GM21515 (cell line): ENCODE data around the gene STUB1.

ENCODE experiments used
- ATAC-seq: cut with Tn5 transposase; IDR thresholded peaks from one replicate; pipeline ENCODE4 v1.9.1; 2021; ENCODE audit not compliant: unreplicated experiment

Gene STUB1

DNA sequence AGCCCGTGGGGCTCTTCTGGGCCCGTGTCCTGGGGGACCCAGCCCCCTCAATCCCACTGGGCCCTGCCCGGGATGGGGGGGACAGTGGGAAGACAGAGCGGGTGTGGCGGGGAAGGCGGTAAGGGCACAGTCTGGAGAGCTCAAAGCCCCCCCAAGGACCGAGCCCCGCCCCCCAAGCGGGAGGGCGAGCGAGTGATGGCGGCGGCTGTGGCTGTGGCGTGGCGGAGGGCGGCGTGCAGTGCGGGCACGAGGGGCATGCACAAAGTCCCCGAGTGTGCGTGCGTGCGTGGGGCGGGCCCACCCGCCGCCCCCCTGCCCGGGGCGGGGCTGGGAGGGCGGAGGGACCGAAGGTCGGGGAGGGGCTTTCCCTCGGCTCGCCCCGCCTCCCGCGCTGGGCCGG, 13.6 kb downstream of the STUB1 start:
- ATAC-seq = no peak

DNA sequence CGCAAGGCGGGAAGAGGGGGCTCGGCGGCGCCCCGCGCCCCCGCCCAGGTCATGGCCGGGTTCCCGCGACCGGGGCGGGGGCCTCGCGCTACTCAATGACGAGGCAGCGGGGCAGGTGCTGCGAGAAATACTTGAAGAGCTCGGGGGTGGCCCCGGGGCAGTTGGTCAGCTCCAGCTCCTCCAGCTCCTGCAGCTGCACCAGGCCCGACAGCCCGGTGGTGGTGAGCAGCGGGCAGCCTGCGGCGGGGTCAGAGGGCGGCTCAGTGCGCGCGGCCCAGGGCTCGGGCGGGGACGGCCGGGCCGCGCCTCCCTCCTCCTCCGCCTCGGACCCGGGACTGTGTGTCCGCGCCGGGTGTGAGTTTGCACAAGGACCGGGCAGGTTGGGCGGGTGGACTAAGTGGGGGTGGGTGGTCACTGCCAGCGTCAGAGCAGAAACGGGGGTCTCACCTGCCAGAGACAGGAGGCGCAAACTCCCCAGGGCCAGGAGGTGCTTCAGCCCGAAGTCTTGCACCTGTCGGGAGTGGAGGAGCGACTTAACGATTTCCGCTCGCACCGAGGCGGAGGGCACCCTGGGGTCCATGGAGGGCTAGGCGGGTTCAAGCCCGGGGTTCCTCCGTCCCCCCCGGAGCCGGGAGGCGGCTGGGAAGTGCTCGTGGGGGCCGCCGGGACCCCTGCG, 14.1 kb downstream of the STUB1 start:
- ATAC-seq = no peak

- ATAC-seq = no peak
Measured at GRCh38 chr16:694863-695354, 14.7 kb downstream of the STUB1 start.

DNA sequence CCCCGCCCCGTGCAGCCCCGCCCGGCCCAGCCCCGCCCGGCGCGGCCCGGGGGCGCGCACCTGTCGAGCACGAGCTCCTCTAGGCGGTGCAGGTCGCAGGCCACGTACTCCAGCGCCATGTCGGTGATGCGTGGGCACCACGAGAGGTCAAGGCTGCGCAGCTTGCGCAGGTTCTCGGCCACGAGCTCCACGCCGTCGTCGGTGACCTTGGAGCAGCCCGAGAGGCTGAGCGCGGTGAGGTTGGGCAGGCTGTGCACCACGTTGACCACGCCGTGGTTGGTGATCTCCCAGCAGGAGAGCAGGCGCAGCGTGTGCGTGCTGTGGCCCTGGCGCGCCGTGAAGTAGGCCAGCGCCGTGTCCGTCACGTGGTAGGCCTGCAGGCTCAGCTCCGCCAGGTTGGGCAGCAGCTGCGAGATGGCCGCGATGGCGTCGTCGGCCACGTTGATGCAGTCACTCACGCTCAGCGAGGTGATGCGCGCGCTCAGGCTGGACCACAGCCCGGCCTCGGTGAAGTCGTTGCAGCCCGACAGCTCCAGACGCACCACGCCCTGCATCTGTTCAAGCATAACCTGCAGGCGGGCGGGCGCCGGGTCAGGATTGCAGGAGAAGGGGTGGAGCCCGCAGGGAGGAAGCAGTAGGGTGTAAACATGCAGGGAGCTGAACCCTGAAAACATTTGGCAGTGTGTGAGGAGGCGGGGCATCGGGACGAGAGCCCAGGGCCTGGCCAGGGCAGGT, 15.3 kb downstream of the STUB1 start:
- ATAC-seq = no peak

DNA sequence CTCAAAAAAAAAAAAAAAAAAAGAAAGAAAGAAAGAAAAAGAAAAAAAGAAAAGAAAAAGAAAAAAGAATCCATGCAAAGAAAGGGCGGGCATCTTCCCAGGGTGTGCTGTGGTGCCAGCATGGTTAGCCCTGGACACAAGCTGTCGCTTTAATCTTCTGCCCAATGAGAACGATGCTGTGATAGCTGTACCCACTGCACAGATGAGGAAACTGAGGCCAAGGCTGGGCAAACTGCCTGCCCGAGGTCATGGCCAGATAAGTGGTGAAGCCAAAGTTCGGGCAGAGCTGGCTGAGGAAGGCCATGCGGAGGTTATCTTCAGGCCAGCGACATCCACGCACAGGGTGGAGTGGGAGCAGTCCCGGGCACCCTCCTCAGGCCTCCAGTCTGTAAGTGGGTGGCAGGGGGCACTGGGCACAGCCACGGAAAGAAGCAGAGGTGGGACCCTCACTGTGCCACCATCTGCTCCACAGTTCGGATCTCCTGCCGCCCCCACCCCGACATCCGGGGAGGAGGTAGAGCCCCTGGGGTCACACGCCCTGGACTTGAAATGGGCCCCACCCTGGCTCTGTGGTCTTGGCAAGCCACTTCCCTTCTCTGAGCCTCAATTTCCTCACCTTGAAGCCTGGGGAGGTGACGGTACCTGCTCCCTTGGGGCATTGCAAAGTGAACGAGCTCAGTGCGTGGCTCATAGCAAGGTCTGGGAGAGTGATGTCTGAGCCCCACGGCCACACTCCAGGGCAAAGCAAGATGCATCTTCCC, 18.9 kb downstream of the STUB1 start:
- no peak for ATAC-seq

DNA sequence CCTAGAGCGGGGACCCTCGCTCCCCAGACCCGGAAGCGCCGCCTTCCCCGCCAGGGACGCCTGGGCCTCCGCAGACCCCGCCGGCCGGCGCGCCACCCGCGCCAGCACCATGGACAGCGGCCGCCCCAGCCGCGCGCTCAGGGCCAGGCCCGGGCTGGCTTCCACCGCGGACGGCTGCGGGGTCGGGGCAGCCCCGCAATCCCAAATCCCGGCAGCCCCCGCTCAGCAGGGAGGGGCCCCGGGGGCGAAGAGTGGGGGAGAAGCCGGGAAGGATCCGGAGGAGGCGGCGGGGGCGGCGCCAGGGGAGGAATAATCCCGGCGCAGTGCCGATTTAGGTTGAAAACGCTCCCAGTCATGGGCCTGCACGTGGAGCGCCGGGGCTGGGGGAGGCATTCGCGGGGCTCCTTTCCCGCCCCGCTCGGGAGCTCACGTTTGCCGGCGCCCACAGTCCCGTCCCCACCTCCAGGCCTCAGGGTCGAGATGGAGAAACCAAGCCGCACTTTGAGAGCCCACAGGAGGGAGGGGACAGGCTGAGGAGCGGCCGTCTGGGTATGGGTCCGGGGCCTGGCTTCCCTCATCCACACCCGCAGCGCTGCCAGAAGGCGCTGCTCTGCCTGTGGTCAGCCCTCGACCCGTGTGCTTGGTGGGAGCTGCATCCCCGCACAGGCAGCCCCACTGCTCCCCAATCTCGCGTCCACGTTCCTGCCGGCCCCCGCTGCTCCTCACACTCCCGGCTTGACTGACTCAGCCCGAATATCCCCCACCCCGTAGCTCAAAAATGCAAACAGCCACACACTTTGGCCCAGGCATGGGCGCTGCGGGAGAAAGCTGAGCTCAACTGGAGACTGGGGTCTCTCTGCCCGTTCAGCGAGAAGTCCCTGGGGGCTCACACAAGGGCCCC, 20.7 kb downstream of the STUB1 start:
- ATAC-seq = no peak

DNA sequence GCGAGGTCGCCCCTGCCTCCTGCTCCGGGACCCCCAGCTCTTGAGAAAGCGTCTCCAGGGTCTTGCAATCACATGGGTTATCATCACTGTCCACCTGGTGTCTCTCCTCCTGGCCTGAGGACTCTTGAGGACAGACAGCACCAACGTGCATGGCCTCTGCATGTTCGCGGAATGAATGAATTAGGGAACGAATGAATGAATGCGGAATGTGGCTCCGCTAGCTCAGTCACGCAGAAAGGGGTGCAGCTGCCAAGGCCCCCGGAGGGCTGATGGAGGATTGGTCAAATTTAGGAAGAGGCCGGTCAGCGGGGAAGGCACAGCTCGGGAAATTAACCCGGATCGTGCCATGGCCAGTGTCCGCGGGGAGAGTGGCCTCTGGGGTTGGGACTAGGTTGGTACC, 22.1 kb downstream of the STUB1 start:
- ATAC-seq = no peak

DNA sequence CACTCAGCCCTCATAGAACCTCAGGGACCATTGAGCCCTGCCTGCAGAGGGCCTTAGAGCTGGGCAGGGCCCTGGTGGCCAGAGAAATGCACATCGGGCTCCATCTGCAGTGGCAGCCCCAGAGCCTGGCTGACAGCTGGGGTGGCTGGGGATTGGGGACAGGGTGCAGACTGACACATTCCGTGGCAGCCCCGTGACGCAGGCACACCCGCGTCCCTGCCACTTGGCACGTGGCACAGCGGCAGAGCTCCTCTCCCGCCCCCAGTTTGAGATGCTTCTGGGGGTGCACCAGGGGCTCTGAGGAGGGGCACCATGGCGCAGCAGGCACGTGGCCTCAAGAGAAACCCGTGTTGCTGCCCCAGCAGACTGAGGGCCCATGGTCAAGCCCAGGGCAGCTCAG, 23.2 kb downstream of the STUB1 start:
- no peak for ATAC-seq

GRCh38 chr16:704047-704446, 23.8 kb downstream of the STUB1 start:
- ATAC-seq = no peak

GRCh38 chr16:704552-705380, 24.6 kb downstream of the STUB1 start:
- no peak for ATAC-seq

GRCh38 chr16:705431-706188, 25.4 kb downstream of the STUB1 start, which contains the start of gene FBXL16:
TSS of gene FBXL16 (minus strand) at chr16:705801. CDS start at chr16:697405, 8,396 bp downstream.
- ATAC-seq = no peak

DNA sequence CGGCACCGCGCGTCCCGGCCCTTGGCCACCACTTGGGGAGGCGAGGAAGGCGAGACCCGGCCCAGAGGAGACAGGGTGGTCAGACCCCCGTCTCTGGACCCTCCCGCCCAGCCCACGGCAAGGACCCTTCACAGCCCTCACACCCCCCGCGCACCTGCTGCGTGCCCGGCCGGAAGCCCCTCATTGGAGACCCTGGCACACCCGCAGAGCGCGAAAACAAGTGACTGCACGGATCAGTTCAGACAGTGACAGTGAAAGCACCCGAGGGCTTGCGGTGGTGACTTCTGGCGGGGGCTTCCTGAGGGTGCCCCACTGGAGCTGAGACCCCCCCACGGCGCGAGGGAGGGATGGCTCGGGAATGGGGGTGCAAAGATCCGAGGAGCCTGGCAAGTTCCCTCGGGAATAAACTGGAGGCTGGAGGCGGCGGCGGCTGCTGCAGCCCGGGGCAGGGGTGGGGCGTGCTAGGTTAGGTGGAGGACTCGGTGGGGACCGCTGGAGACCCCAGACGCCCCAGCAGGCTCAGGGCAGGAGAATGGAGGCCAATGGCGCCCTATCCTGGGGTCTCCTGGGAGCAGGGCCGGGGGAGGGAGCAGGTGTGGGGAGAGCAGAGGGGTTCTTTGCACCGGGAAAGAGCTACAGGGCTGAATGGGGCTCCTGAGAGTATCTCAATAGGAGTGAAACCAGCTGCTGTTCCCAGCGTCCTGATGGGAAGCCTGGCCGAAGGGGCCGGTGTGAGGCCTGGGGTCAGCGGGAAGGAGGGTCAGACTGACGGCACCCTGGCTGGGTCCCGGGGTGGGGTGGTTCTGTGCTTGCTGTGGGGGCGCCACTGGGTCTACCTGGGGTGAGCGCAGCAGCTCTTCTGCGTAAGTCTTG, 26.2 kb downstream of the STUB1 start:
- ATAC-seq = no peak

DNA sequence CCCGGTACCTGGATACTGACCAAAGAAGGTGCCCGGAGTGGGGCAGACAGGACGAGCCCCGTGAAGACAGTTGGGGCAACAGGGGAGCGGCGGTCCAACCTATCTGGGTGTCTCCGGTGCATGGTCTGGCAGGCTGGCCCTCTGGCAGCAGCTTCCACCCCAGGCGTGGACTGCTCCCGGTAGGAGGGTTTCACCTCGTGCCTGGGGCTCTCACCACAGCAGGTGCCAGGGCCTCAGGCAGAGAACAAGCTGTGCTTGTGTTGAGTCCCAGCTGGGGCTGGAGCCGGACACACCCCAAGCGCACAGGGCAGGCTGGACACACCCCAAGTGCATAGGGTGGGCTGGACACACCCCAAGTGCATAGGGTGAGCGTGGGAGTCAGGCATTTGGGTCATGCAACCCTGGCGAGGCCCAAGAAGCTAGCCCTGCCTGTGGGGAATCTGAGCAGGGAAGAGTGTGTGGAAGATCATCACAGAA, 26.9 kb downstream of the STUB1 start:
- no peak for ATAC-seq

DNA sequence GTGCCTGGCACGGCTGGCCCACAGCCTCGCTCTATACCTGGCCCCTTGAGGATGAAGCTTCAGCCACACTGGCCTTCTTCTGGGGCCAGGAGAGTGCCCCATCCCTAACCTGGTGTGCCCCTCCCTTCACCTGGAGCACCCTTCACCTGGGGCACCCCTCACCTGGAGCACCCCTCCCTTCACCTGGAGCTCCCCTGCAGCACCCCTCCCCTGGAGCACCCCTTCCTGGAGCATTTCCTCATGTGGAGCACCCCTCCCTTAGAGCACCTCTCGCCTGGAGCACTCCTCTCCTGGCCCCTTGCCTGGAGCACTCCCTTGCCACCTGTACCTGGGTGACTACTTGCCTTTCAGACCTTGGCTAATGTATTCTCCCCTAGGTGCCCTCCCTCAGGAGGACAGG, 27.8 kb downstream of the STUB1 start:
- ATAC-seq = no peak

DNA sequence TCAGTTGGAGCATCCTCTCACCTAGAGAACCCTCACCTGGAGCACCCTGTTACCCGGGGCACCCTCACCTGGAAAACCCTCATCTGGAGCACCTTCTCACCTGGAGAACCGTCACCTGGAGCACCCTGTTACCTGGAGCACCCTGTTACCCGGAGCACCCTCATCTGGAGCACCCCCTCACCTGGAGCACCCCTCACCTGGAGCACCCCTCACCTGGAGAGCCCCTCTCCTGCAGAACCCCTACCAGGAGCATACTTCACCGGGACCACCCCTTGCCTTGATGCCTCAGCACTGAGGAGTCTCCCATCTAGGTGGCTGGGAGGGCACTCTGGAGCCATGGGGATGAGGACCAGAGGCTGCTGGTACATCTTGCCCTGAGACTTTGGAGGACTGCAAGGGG, 28.7 kb downstream of the STUB1 start:
- ATAC-seq = no peak

GRCh38 chr16:709566-710499, 29.6 kb downstream of the STUB1 start:
- ATAC-seq = no peak

- ATAC-seq = no peak
Measured at GRCh38 chr16:710500-711075, 30.4 kb downstream of the STUB1 start.
